Mucosa of stomach (tissue), 1 donor: Measurements from ENCODE around the gene ZFPL1.
A peak's percentile ranks its signal among the peaks of the same experiment; 100 is the strongest.

Experiments
- H3K27me3 ChIP-seq: one replicate; pipeline ENCODE4 v1.7.0; 2013; ENCODE audit warnings: mild to moderate bottlenecking, low read length; ENCODE audit not compliant: control insufficient read depth, insufficient read depth
- H3K36me3 ChIP-seq: one replicate; pipeline ENCODE4 v1.7.0; 2013; ENCODE audit warnings: low read length; ENCODE audit not compliant: control insufficient read depth, insufficient read depth
- H3K4me1 ChIP-seq: one replicate; pipeline ENCODE4 v1.7.0; 2013; ENCODE audit warnings: mild to moderate bottlenecking, low read length; ENCODE audit not compliant: control insufficient read depth, insufficient read depth
- H3K4me3 ChIP-seq: one replicate; pipeline ENCODE4 v1.7.0; 2013; ENCODE audit warnings: low read length
- H3K9ac ChIP-seq: one replicate; pipeline ENCODE4 v1.7.0; 2013; ENCODE audit warnings: mild to moderate bottlenecking, low read length, moderate library complexity
- H3K9me3 ChIP-seq: one replicate; pipeline ENCODE4 v1.7.0; 2013; ENCODE audit warnings: mild to moderate bottlenecking, low read length, moderate library complexity; ENCODE audit not compliant: control insufficient read depth
- donor health status: Pancreatic carcinoma.

ZFPL1 gene

GRCh38 chr11:65084598-65085375, 765 bp downstream of the ZFPL1 start:
- H3K4me1 ChIP-seq: peaks cover 18% of the 10 kb centered on the region
- peak overlapping the region; percentile 88 for H3K9ac ChIP-seq
- H3K27me3 ChIP-seq: no peaks in the 10 kb centered on the region
- H3K4me3 ChIP-seq: peak overlapping the region; percentile 85
- H3K9me3 ChIP-seq: no peaks in the 10 kb centered on the region
- H3K36me3 ChIP-seq: no peaks in the 10 kb centered on the region

GRCh38 chr11:65085446-65085845, 1.4 kb downstream of the ZFPL1 start:
- H3K9me3 ChIP-seq: no peaks in the 10 kb centered on the region
- H3K4me1 ChIP-seq: peaks cover 18% of the 10 kb centered on the region
- no peaks in the 10 kb centered on the region for H3K27me3 ChIP-seq
- H3K4me3 ChIP-seq: no peak overlapping the region
- H3K36me3 ChIP-seq: no peaks in the 10 kb centered on the region
- H3K9ac ChIP-seq: no peak overlapping the region

GRCh38 chr11:65086809-65087208, 2.8 kb downstream of the ZFPL1 start:
- H3K27me3 ChIP-seq: no peaks in the 10 kb centered on the region
- no peak overlapping the region for H3K9ac ChIP-seq
- H3K4me3 ChIP-seq: no peak overlapping the region
- no peaks in the 10 kb centered on the region for H3K36me3 ChIP-seq
- no peaks in the 10 kb centered on the region for H3K9me3 ChIP-seq
- peaks cover 18% of the 10 kb centered on the region for H3K4me1 ChIP-seq

GRCh38 chr11:65087216-65087615, 3.2 kb downstream of the ZFPL1 start:
- no peaks in the 10 kb centered on the region for H3K36me3 ChIP-seq
- no peak overlapping the region for H3K4me3 ChIP-seq
- H3K9me3 ChIP-seq: no peaks in the 10 kb centered on the region
- H3K9ac ChIP-seq: no peak overlapping the region
- peaks cover 18% of the 10 kb centered on the region for H3K4me1 ChIP-seq
- H3K27me3 ChIP-seq: no peaks in the 10 kb centered on the region

GRCh38 chr11:65087827-65088226, 3.8 kb downstream of the ZFPL1 start:
- H3K4me1 ChIP-seq: peaks cover 18% of the 10 kb centered on the region

GRCh38 chr11:65089621-65090020, 5.6 kb downstream of the ZFPL1 start:
- no peak overlapping the region for H3K4me3 ChIP-seq
- no peaks in the 10 kb centered on the region for H3K36me3 ChIP-seq
- H3K27me3 ChIP-seq: no peaks in the 10 kb centered on the region
- H3K4me1 ChIP-seq: peaks cover 8% of the 10 kb centered on the region
- H3K9ac ChIP-seq: no peak overlapping the region
- H3K9me3 ChIP-seq: no peaks in the 10 kb centered on the region

More at GRCh38 chr11:65087827-65088226, 3.8 kb downstream of the ZFPL1 start:
- Histone ChIP-seq H3K27me3 (no peaks in the 10 kb centered on the region), H3K9me3 (no peaks in the 10 kb centered on the region), H3K4me3 (no peak overlapping the region), H3K9ac (no peak overlapping the region), H3K36me3 (no peaks in the 10 kb centered on the region)

GRCh38 chr11:65090628-65091027, 6.6 kb downstream of the ZFPL1 start:
- Histone ChIP-seq H3K4me3 (no peak overlapping the region), H3K9ac (no peak overlapping the region), H3K4me1 (peaks cover 2% of the 10 kb centered on the region), H3K27me3 (no peaks in the 10 kb centered on the region), H3K9me3 (no peaks in the 10 kb centered on the region), H3K36me3 (no peaks in the 10 kb centered on the region)

GRCh38 chr11:65095427-65095826, 11.4 kb downstream of the ZFPL1 start:
- Histone ChIP-seq H3K4me3 (no peak overlapping the region), H3K27me3 (no peaks in the 10 kb centered on the region), H3K36me3 (no peaks in the 10 kb centered on the region), H3K4me1 (peaks cover 11% of the 10 kb centered on the region), H3K9ac (peak overlapping the region; percentile 83), H3K9me3 (no peaks in the 10 kb centered on the region)

GRCh38 chr11:65095974-65096806, 12.2 kb downstream of the ZFPL1 start, which contains the start of gene VPS51:
TSS of gene VPS51 (plus strand) at chr11:65096214. CDS start at chr11:65096251, 37 bp downstream.
- H3K4me1 ChIP-seq: peaks cover 11% of the 10 kb centered on the region
- H3K36me3 ChIP-seq: no peaks in the 10 kb centered on the region
- no peaks in the 10 kb centered on the region for H3K9me3 ChIP-seq
- peak within 1 kb of the TSS; percentile 83 for H3K9ac ChIP-seq
- peak within 1 kb of the TSS; percentile 63 for H3K4me3 ChIP-seq
- H3K27me3 ChIP-seq: no peaks in the 10 kb centered on the region

- Histone ChIP-seq H3K9ac (peak overlapping the region; percentile 83), H3K36me3 (no peaks in the 10 kb centered on the region), H3K27me3 (no peaks in the 10 kb centered on the region), H3K9me3 (no peaks in the 10 kb centered on the region), H3K4me1 (peaks cover 12% of the 10 kb centered on the region), H3K4me3 (no peak overlapping the region)
Measured at GRCh38 chr11:65096926-65097325, 12.9 kb downstream of the ZFPL1 start.

GRCh38 chr11:65100674-65101350, 16.8 kb downstream of the ZFPL1 start:
- Histone ChIP-seq H3K9ac (no peak overlapping the region), H3K27me3 (no peaks in the 10 kb centered on the region), H3K9me3 (no peaks in the 10 kb centered on the region), H3K4me1 (peaks cover 19% of the 10 kb centered on the region), H3K4me3 (no peak overlapping the region), H3K36me3 (no peaks in the 10 kb centered on the region)
